Measurements from ENCODE around the gene FCHO1. TPM values are rescaled to one million over a fixed set of nuclear protein-coding genes. Genes with fewer than 3 reads are reported as not detected.

FCHO1 gene
- total RNA-seq, 1 experiment from 2014 or later = 0.61 TPM

DNA sequence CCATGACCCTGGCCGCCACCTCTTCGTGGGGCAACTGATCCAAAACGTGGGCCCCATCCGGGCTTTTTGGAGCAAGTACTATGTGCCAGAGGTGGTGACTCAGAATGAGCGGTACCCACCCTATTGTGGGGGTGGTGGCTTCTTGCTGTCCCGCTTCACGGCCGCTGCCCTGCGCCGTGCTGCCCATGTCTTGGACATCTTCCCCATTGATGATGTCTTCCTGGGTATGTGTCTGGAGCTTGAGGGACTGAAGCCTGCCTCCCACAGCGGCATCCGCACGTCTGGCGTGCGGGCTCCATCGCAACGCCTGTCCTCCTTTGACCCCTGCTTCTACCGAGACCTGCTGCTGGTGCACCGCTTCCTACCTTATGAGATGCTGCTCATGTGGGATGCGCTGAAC, 60.4 kb downstream of the FCHO1 start:
- CTCF ChIA-PET = no interaction called here
- peaks cover 7% of the 10 kb centered on the region for H3K4me1 Mint-ChIP-seq (ENCODE audit: low read depth, unreplicated experiment)
- intact Hi-C loops (cut with micrococcal nuclease; ENCODE audit: unreplicated experiment) = no loop called here
- H3K4me3 Mint-ChIP-seq (ENCODE audit: low read depth, unreplicated experiment) = no peak overlapping the region
- H3K36me3 Mint-ChIP-seq (ENCODE audit: insufficient read depth, unreplicated experiment) = peaks cover 68% of the 10 kb centered on the region
- H3K27ac Mint-ChIP-seq (ENCODE audit: unreplicated experiment) = no peak overlapping the region
- H3K27me3 Mint-ChIP-seq (ENCODE audit: unreplicated experiment) = no peaks in the 10 kb centered on the region
- TF ChIP-seq, protein P1, sequence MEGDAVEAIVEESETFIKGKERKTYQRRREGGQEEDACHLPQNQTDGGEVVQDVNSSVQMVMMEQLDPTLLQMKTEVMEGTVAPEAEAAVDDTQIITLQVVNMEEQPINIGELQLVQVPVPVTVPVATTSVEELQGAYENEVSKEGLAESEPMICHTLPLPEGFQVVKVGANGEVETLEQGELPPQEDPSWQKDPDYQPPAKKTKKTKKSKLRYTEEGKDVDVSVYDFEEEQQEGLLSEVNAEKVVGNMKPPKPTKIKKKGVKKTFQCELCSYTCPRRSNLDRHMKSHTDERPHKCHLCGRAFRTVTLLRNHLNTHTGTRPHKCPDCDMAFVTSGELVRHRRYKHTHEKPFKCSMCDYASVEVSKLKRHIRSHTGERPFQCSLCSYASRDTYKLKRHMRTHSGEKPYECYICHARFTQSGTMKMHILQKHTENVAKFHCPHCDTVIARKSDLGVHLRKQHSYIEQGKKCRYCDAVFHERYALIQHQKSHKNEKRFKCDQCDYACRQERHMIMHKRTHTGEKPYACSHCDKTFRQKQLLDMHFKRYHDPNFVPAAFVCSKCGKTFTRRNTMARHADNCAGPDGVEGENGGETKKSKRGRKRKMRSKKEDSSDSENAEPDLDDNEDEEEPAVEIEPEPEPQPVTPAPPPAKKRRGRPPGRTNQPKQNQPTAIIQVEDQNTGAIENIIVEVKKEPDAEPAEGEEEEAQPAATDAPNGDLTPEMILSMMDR (IDR thresholded peaks at IDR 0.05; ENCODE audit: unreplicated experiment) = no peak
- BruUV-seq (replicated peaks) = no TSS peak
- H3K9me3 Mint-ChIP-seq (ENCODE audit: low read depth, unreplicated experiment) = no peaks in the 10 kb centered on the region
- no peak for DNase-seq

- no peaks in the 10 kb centered on the region for H3K27me3 Mint-ChIP-seq (ENCODE audit: unreplicated experiment)
- H3K27ac Mint-ChIP-seq (ENCODE audit: unreplicated experiment) = no peak overlapping the region
- H3K9me3 Mint-ChIP-seq (ENCODE audit: low read depth, unreplicated experiment) = no peaks in the 10 kb centered on the region
- intact Hi-C loops (cut with micrococcal nuclease; ENCODE audit: unreplicated experiment) = no loop called here
- CTCF ChIA-PET = no interaction called here
- TF ChIP-seq, protein P1 (IDR thresholded peaks at IDR 0.05; ENCODE audit: unreplicated experiment) = no peak
- peaks cover 4% of the 10 kb centered on the region for H3K4me1 Mint-ChIP-seq (ENCODE audit: low read depth, unreplicated experiment)
- DNase-seq = no peak
- peaks cover 68% of the 10 kb centered on the region for H3K36me3 Mint-ChIP-seq (ENCODE audit: insufficient read depth, unreplicated experiment)
- H3K4me3 Mint-ChIP-seq (ENCODE audit: low read depth, unreplicated experiment) = no peak overlapping the region
- no TSS peak for BruUV-seq (replicated peaks)
Observed at GRCh38 chr19:17812099-17812498, 60.8 kb downstream of the FCHO1 start.

- H3K4me3 Mint-ChIP-seq (ENCODE audit: low read depth, unreplicated experiment) = no peak overlapping the region
- no peak overlapping the region for H3K27ac Mint-ChIP-seq (ENCODE audit: unreplicated experiment)
- no peak for DNase-seq
- H3K4me1 Mint-ChIP-seq (ENCODE audit: low read depth, unreplicated experiment) = no peaks in the 10 kb centered on the region
- TF ChIP-seq, protein P1 (IDR thresholded peaks at IDR 0.05; ENCODE audit: unreplicated experiment) = no peak
- intact Hi-C loops (cut with micrococcal nuclease; ENCODE audit: unreplicated experiment) = no loop called here
- CTCF ChIA-PET = no interaction called here
- no peaks in the 10 kb centered on the region for H3K27me3 Mint-ChIP-seq (ENCODE audit: unreplicated experiment)
- BruUV-seq (replicated peaks) = no TSS peak
- H3K36me3 Mint-ChIP-seq (ENCODE audit: insufficient read depth, unreplicated experiment) = peaks cover 42% of the 10 kb centered on the region
- no peaks in the 10 kb centered on the region for H3K9me3 Mint-ChIP-seq (ENCODE audit: low read depth, unreplicated experiment)
Observed at GRCh38 chr19:17817668-17818363, 66.5 kb downstream of the FCHO1 start.

DNA sequence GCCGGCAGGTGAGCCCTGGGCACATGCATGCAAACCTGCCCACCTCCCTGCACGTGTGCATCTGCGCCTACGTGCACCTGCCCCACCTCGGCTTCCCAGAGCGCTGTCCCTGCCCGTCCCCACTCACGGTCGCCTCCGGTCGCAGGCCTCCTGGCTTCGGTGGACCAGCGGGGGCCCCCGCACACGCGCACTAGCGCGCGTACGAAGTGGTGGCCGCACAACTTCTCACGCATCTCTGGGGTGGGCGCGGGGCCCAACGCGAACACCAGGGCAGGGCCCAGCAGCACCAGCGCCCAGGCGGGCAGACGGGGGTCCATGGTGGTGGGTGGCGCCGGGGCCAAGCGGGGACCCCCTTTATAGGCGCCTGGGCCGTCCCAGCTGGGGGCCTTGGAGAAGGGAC, 69.9 kb downstream of the FCHO1 start, which contains the start of gene INSL3:
Gene INSL3 (minus strand): TSS at position 330 of the 400 bp plus-strand sequence. CDS start 13 bp downstream, at position 317.
- Mint-ChIP-seq H3K27ac (ENCODE audit: unreplicated experiment) (no peak within 1 kb of the TSS), H3K4me1 (ENCODE audit: low read depth, unreplicated experiment) (no peaks in the 10 kb centered on the region), H3K4me3 (ENCODE audit: low read depth, unreplicated experiment) (no peak within 1 kb of the TSS), H3K36me3 (ENCODE audit: insufficient read depth, unreplicated experiment) (peaks cover 23% of the 10 kb centered on the region), H3K9me3 (ENCODE audit: low read depth, unreplicated experiment) (no peaks in the 10 kb centered on the region), H3K27me3 (ENCODE audit: unreplicated experiment) (peaks cover 21% of the 10 kb centered on the region)
- no TSS peak for BruUV-seq (replicated peaks)
- TF ChIP-seq, protein P1 (IDR thresholded peaks at IDR 0.05; ENCODE audit: unreplicated experiment) = no peak
- CTCF ChIA-PET = no interaction called here
- intact Hi-C loops (cut with micrococcal nuclease; ENCODE audit: unreplicated experiment) = no loop called here
- DNase-seq = no peak

Data from Calu3 (cell line).